Retina (tissue), 1 donor: ENCODE results near the gene ZSCAN23.
"Not testable (repeated sequence)": the region's sequence is repeated elsewhere in the genome, so short reads cannot be mapped to it uniquely, and the experiment has no call there.

Experiments
- DNase-seq: peaks from one replicate; pipeline ENCODE4 v3.0.0-alpha.2; 2016

The ZSCAN23 gene

DNA sequence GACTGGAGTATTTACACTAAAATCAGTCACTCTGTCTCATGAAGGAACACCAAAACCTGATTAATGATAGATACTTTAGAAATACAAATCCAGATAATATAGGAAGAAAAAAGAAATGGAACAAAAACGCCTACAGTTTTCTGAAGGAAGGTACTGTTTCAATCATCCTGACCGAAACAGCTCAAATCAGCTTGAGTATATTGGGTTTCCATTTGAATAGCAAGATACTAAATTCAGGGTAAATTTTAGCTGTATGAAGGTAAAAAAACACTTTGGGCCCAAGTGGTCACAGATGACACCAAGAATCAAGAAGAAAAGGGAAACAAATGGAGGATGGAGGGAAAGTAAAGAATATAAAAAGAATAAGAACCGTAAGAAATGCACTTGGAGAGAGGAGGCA lies 6.9 kb downstream of the ZSCAN23 start:
- no peak for DNase-seq

DNA sequence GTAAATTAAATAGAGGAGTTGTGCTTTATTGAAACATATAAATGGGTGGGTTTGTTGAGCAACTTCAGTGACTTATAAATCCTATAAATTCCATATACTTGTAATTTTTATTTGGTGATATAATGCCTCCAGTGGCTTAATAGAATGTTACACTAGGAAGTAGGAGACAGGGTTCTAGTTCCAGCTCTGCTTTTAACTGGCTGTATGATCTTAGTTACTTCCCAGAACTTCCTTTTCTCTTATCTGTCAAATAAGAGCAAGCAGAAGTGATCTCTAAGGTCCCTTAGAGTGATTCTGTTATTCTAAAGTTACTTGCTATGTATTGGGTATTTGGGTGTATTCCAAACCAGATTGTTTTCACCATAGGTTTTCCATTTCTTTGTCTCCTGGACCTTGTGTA lies 10.2 kb downstream of the ZSCAN23 start:
- DNase-seq: no peak

DNA sequence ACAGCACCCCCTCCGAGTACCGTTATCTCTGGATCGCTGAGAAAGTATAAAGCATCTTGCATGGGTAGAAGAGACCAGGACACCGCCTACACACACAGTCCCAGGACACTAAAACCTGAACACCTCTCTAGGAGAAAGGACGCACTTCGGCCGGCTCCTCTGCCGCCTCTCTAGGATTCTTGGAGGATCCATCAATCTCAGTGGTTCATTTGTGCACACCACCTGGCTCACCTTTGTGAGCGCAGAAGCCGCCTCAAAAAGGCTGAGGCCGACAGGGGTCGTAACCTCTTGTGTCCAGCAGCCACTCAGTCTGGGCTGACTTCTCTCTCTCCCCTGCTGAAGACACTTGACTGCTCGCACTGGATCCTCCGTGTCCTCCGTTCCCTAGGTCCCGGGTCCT lies 13.5 kb downstream of the ZSCAN23 start:
- DNase-seq: no peak

DNA sequence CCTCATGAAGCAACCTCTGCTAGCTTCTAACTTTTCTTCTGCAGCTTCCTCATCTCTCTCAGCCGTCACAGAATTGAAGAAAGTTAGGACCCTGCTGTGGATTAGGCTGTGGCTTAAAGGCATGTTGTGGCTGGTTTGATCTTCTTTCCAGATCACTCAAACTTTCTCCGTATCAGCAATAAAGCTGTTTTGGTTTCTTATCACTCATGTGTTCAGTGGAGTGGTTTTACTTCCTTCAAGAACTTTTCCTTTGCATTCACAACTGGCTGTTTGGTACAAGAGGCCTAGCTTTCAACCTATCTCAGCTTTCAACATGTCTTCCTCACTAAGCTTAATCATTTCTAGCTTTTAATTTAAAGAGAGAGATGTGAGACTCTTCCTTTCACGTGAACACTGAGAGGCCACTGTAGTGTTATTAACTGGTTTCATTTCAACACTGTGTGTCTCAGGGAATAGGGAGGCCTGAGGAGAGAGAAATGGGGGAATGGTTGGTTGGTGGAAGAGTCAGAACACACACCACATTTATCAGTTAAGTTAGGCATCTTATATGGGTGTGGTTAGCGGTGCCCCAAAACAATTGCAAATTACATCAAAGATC lies 17.2 kb downstream of the ZSCAN23 start:
- no peak for DNase-seq

DNA sequence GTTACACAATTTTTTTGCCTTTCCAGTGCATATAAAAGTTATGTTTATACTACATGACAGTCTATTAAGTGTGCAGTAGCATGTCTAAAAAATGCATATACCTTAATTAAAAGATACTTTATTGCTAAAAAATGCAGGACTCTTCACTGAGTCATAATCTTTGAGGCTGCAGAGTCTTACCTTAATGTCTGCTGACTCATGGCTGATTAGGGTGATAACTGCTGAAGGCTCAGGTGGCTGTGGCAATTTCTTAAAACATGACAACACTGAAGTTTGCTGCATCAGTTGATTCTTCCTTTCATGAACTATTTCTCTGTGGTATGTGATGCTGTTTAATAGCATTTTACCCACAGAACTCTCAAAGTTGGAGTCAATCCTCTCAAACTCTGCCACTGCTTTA lies 19.1 kb downstream of the ZSCAN23 start:
- no peak for DNase-seq

DNA sequence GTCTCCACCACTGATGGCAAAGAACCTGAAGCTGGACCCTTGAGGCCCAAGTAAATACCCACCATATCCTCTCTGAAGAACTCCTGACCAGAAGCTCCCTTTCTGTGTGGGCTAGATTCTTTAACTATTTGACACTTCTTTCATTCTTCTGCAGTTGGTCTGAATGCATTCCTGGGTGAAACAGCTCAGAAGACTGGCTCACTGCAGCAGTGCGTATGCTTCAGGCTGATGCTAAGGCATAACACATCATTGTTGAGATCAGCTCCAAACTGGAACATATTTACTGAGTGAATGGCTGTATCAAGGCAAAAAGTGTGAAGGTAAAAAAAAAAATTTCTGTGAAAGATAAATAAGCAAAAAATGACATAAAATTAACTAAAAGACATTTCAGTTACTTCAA lies 19.7 kb downstream of the ZSCAN23 start:
- DNase-seq: no peak

DNA sequence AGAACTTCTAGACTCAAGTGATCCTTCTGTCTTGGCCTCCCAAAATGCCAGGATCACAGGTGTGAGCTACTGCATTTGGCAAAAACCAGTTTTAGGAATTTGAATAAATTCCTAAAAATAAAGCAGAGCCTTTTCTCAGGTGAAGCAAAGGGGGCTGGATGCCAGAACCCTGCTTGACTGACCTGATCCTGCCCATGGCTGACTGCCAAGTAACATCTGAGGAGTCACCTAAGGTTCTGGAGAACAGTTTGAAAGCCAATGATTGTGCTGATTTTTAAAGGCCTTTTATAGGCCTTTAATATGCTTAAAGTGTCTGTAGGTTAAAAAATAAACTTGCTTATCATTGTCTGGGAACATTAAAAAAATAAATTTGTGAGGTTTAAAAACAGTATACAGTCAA lies 29.6 kb downstream of the ZSCAN23 start:
- no peak for DNase-seq

DNA sequence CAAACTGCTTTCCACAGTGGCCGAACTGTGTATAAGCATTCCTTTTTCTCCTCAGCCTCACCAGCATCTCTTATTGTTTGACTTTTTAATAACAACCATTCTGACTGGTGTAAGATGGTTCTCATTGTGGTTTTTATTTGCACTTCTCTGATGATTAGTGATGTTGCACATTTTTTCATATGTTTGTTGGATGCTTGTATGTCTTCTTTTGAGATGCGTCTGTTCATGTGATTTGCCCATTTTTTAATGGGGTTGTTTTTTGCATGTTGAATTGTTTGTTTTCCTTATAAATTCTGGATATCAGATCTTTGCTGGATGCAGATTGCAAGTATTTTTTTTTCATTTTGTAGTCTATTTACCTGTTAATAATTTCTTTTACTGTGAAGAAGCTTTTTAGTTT lies 32.5 kb downstream of the ZSCAN23 start:
- DNase-seq: no peak

DNA sequence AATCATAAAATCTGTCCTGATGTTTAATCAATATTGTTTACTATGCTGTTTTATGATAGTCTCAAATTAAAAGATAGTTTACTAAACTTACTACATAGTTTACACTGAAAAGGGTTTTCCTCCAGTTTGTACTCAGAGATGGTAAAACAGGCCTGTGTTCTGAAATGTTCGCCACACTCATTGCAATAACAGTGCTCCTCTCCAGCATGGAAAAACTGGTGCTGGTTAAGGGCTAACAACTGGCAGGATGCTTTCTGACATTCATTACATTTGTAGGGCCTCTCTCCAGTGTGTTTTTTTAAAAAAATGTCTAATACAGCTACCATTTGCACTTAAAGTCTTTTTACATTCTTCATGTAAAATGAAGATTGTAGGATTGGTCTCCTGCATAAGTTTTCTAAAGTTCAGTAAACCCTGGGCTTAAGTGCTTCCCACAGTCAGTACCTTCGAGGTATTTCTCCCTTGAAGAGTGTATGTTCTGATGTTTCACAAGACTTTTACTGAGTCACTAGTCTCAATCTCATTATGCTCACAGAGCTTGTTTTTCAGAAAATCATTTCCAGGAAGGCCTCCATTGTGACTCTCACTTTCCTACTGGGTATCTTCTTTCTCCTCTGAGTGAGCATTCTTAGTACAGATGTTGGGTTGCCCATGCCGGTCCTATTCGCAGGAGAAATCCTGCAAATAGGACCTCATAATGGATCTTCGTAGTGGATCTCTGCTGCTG lies 35.1 kb downstream of the ZSCAN23 start:
- no peak for DNase-seq

DNA sequence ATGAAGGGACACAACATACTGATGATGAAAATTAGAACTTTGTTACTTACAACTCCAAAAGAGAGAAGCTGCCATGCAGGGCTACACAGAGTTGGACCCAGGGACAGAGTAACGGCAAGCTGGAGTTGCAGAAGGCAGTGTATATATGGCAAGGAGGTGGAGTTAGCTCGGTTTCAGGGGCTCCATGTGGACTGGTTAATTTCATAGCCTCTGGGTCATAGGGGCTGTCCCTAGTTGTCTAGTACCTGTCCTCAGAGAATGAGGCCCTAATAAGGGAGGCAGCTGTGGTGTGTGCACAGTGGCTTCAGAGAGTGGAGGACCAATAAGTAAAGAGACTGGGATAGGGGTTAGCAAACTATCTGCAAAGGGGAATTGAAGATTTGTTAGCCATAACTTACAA lies 35.9 kb downstream of the ZSCAN23 start:
- DNase-seq: no peak

DNA sequence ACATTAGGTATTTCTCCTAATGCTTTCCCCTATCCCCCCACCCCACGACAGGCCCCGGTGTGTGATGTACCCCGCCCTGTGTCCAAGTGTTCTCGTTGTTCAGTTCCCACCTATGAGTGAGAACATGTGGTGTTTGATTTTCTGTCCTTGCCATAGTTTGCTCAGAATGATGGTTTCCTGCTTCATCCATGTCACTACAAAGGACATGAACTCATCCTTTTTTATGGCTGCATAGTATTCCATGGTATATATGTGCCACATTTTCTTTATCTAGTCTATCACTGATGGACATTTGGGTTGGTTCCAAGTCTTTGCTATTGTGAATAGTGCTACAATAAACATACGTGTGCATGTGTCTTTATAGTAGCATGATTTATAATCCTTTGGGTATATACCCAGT lies 39.4 kb downstream of the ZSCAN23 start:
- not testable (repeated sequence) for DNase-seq

DNA sequence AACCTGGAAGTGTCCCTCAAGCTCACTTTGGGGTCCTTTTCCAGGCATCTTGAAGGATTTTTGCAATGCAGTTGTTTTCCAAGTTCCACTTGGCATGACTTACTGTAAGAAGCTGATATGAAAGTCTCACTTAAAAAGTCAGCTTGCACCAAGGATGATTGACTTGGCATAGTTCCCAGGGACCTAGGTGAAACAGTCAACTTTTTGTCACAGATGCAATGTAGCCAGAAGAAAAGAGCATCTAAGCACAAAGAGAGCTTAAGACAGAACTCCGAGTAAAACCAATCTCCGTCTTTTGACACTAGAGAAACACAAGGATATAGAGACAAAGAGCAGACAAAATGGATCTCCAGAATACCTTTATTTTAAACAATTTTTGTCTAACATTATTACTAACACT lies 41.1 kb downstream of the ZSCAN23 start:
- DNase-seq: no peak

DNA sequence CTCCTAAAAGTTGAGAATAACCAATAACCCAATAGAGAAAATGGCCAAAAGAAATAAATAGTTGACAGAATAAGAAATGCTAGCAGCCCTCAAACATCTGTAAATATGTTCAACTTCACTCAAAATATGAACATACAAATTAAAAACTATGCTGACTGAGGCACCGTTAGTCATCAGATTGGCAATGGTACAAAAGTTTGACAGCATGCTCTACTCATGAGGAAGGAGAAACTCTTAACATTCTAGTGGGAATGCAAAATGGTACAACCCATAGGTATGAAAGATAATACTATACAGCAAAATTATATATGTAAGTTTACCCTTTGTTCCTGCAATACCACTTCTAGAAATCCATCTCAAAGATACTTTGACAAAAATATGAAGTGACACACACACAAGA lies 42.1 kb downstream of the ZSCAN23 start:
- DNase-seq: no peak

DNA sequence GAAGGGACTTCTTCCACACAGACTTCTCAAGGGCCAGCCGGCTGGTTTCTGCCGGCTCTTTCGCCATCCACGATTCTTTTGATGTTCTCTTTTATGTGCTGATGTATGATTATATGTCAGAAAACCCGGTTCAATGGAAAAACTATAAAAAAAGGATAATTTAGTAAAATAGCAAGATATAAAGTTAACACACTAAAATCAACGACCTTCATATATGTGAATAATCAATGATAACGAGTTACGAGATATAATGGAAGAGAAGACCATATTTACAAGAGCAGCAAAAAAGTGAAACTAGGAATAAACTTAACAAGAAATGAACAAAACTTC lies 43.2 kb downstream of the ZSCAN23 start:
- no peak for DNase-seq

DNA sequence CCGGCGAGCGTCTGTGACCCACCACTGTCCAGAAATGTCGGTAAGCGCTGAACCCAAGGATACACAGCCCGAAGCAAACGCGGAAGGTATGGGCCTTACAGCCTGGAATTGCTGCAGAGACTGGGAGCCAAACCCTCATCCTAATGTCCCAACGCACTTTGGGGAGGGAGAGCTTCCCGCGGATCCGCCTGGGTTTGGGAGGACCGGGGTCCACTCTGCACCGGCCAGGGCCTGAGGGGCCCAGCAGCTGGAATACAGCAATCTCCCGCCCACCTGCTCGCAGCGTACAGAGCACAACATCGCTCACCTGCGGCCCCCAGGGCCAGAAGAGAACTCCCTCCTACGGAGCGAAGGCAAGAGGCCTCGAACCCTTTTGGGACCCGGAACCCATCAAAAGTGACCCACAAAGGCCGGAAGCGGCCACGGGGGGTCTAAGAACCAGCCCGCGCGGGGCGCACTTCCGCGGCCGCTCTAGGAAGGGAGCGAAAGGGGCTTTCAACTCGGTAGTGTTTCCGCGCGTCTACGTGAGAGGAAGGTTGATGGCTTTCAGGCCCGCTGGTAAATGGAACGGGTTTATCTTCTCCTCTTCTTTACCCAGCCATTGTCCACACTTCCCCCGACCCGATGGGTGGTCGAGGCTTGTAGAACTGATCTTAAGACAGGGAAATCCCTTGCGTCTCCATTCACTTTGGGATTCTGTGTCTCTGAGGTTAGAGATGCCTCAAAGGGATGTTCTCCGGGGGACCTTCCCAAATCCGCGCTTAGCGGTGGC lies 43.8 kb downstream of the ZSCAN23 start, which contains the start of gene ZSCAN12:
Gene ZSCAN12, minus strand, starts transcription at position 398 of the 772 bp plus-strand sequence. CDS start 1,342 bp downstream, outside the sequence.
- peak; percentile 97 for DNase-seq

DNA sequence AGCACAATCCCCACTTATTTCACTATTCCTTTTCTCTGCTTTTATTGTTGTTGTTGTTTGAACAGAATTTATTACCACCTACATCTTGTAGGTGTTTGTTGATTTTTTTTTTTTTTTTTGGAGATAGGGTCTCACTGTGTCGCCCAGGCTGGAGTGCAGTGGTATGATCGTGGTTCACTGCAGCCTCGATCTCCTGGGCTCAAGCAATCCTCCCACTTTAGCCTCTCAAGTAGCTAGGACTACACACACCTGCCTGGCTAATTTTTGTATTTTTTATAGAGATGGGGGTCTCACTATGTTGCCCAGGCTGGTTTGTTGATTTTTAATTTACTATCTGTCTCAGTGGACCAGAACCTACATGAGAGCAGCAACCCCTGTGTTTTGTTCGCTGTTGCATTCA lies 47.4 kb downstream of the ZSCAN23 start:
- DNase-seq: no peak

DNA sequence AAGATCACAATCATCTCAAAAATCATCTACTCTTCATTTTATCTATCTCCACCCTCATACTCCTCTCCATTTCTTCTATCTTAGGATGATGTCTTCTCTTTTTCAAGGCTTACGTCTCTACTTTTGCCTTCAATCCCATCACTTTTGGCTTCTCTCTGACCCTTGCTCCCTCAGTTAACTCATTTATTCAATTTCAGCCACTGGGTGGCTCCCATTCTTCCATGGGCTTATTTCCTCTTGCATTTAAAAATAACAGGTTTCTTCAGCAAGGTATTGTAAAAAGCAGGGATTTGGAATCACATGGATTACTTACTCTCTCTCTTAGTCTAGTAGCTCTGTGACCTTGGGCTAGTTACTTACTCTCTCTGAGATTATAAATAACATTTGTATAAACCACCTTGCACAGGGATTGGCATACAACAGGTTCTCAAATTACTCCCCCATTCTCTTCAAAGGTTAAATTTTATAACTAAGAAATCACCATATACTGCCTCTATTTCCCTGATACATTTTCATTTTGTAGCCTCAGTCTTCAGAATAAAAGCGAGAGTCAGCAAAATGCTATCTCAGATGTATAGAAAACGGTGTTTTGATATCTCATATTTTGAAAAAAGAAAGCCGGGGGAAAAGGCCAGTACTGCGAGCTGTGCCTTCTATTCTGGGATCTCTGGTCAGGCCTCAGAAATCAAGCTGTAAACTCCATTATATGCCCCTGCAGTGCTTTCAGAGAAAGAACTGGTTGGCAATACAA lies 49.2 kb downstream of the ZSCAN23 start:
- no peak for DNase-seq

DNA sequence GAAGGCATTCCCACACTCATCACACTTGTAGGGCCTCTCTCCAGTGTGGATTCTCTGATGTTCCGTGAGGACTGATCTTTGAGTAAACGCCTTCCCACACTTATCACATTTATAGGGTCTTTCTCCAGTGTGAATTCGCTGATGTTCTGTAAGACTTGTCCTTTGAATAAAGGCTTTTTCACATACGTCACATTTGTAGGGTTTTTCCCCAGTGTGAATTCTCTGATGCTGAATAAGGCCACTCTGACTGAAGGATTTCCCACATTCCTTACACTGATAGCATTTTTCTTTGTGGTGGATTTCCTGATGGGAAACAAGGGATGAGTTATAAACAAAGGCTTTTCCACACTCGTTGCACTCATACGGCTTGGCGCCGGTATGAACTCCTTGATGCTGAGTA lies 52.6 kb downstream of the ZSCAN23 start:
- no peak for DNase-seq

DNA sequence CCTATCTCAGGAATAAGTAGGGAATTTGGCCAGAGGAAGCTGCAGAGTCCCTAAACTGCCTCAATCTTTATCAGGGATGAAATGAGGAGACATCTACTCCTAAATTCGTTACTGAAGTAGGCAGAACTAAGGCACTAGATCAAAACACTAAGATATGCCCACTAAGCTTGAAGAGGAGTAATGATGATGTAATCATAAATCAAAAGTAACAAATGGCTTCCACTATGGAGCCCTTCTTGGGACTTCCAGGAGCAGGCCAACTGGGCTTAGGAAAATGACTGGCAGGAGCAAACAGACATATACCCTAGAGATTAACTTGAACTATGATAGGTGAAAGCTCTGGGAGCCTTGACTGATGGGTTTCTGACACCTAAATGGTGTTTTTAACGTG lies 59.2 kb downstream of the ZSCAN23 start:
- DNase-seq: no peak

DNA sequence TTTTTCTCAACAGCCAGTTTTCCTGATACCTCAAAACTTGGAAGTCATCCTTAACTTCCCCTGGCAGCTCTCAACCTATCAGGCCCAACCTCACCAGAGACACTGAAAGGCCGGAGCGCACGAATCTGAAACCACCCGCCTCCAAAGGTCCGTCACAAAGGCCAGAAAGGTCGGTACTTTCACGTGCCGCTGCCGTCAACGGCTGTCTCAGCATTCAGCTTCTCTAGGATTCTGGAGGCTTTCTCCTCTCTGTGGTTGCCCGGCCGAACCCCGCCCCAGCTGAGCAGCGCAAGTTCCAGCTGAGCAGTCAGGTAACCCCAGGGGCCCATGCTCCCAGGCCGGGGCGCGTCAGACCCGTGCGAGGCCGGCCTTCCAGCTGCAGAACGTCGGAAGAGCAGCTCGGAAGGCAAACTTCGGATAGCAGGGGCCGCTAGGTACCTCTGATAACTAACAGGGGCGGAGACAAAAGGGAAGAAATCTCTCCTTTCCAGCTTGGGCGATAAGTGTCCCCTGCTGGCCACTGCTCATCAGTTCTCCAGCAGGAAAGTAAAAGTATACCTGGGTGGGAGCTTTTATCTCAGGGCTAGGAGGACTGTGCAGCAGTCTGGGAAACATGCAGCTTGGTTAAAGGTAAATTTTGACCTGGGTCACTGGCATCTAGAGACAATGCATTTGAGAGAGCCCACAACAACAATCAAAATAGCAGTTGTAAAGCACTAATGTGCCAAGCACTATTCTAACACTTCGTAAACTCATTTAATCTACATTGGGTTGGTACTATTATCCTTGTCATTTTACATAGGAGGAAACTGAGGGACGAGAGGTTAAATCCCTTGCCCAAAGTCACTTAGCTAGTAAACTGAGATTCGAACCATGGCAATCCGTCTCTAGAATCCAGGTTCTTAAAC lies 59.8 kb downstream of the ZSCAN23 start:
- peak; percentile 95 for DNase-seq
